ENCODE results near the gene SPDYE17.
"Not testable (repeated sequence)": the region's sequence is repeated elsewhere in the genome, so short reads cannot be mapped to it uniquely, and the experiment has no call there.

The SPDYE17 gene

DNA sequence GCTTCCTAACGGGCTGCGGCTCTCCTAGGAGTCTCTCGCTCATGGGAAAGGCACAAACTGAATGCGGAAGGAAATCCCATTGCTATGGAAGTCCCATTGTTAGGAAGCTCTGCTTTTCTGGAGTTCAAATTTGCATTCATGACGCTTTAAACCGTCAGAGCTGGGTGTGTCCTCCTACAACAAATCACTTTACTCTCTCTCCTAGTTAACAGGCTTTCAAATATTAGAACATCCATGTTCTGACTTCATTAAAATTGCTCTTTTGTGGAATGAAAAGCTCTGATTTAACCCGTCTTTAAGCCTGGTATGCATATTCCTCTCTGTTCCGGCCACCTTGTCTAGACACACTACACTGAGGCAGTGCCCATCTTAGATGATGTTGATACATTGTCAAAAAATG, at the start of gene SPDYE17:
Gene SPDYE17, minus strand, starts transcription at position 101 of the 400 bp plus-strand sequence. CDS start 1,791 bp downstream, outside the sequence.
- not testable (repeated sequence) for DNase-seq

DNA sequence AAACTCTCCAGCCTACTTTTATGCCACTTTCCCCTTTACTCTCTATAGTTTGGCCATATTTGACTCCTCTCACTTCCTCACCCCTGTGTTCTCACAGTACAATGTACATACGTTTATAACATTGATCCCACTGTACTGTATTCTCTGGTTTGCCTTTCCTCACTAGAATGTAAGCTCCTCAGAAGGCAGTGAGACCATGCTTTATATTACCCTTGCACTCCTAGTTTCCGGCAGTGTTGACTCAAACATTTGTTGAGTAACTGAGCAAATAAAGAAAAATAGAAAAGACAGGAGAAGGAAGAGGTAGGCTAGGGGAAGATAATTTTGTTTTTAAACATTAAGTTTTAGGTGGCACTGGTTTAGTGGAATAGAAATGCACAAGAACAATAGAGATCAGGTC, 48.1 kb upstream of the SPDYE17 start:
- not testable (repeated sequence) for DNase-seq

GRCh38 chr7:77079624-77080023, 47.5 kb upstream of the SPDYE17 start:
- DNase-seq, result not testable (repeated sequence)

DNA sequence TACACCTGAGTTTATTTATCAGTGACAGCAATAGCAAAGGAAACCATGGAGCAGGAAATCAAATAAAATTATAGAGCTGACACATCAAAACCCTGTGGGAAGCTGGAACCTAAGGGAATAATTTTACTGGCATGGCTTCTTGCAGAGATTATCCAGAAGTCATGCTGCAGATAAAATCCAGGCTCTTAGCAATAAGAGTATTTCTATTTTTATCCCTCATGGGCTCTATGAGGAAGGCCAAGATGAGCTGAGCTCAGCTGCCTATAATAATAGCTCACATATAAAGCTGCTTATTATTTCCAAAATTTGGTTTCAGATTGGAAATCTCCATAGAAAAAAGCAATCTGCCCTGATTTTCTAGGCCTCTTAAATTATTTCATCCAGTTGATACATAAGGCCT, 47.0 kb upstream of the SPDYE17 start:
- DNase-seq, result not testable (repeated sequence)

- DNase-seq, result not testable (repeated sequence)
Measured at GRCh38 chr7:77077060-77077459, 44.9 kb upstream of the SPDYE17 start.

DNA sequence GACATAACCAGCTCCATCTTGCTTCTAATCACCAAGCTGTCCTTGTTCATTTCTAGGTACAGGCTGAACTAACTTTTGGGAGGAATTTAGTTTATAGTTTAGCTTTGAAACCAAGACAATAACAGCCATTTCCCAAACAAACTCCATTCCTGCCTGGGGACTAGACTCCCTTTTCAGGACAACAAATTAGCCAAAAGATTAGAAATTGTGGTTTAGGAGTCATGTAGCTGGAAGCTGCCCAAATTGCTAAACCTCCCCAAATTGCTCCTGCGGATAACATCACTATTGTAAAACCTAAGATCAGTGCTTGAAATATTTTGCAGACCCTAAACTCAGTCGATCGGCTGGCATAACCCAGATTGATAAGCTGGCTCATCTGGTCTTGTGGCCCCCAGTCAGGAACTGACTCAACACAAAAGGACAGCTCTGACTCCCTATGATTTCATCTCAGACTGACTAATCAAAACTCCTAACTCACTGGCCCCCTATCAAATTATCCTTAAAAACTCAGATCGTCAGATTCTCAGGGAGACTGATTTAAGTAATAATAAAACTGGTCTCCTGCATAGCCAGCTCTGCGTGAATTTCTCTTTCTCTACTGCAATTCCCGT, 42.7 kb upstream of the SPDYE17 start:
- not testable (repeated sequence) for DNase-seq

DNA sequence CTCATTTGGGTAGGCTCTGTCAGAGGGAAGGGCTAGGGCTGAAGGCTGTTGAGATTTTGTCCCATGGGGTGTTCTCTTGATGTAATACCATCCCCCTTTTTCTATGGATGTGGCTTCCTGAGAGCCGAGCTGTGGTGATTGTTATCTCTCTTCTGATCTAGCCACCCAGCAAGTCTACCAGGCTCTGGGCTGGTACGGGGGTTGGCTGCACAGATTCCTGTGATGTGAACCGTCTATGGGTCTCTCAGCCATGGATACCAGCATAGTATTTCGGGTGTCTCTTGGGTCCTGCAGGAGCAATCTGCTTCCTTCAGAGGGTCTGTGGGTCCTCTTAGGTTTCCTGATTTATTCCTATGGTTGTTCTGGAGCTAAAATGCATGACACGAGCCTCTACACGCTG, 38.9 kb upstream of the SPDYE17 start:
- not testable (repeated sequence) for DNase-seq

GRCh38 chr7:77065869-77066268, 33.7 kb upstream of the SPDYE17 start:
- not testable (repeated sequence) for DNase-seq

- not testable (repeated sequence) for DNase-seq
Measured at GRCh38 chr7:77063732-77064131, 31.6 kb upstream of the SPDYE17 start.

DNA sequence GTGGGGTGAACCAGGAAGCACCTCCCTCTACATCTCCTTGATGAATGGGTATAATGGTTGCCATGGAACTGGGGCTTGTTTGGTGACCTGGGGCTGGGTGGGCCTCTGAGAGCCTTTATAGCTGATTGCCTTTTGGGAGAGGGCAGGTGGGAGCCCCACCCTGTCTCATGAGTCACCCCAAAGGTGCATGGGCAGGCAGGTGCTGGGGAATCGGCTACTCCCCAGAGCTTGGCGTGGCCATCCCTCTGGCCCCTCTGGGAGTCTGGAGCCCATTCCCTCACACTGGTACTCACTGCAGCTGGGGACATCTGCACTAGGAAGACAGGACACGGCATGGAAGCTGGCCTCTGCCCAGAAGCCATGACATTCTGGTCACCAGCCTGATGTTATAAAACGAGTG, 30.4 kb upstream of the SPDYE17 start, which contains the start of gene SPDYE18:
Gene SPDYE18, minus strand, starts transcription at position 2 of the 400 bp plus-strand sequence. CDS start 2,046 bp downstream, outside the sequence.
- not testable (repeated sequence) for DNase-seq

GRCh38 chr7:77026349-77026748, 5.8 kb downstream of the SPDYE17 start:
- DNase-seq, result not testable (repeated sequence)

- DNase-seq, result not testable (repeated sequence)
Measured at GRCh38 chr7:77010074-77010680, 22.0 kb downstream of the SPDYE17 start.

DNA sequence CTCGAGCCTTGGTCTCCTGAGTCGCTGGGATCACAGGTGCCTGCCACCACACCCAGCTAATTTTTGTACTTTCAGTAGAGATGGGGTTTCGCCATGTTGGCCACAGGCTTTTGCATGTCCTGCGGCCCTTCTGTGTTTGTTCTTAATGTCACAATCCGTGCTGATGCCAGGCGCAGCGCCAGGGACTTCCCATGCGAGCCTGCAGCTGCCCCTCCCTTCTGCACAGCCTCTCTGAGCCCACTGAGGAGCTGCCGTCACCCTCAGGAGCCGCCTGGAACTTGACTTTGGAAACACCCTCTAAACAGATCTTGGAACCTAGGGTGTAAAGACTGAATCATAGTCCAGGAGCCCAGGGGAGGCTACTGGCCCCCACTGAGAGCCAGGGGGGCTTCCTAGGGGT, 24.2 kb downstream of the SPDYE17 start:
- DNase-seq, result not testable (repeated sequence)

- not testable (repeated sequence) for DNase-seq
Measured at GRCh38 chr7:77006127-77007110, 25.7 kb downstream of the SPDYE17 start.

- DNase-seq, result not testable (repeated sequence)
Measured at GRCh38 chr7:77005461-77006057, 26.6 kb downstream of the SPDYE17 start.

DNA sequence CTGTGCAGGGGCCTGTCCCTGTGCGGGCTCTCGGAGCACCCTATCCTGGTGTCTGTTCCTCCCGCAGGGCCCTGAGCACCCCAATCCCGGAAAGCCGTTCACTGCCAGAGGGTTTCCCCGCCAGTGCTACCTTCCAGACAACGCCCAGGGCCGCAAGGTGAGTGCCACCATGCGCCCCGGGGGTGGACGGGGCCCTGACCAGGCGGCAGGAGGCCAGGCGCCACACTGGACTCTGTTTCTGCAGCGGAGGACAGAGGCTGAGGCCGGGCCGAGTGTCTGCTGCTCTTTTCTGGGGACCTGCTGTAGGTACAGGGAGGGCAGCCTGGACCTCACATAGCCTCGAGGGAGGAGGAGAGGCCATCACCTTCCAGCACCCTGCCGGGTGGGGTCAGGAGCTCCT, 28.0 kb downstream of the SPDYE17 start:
- DNase-seq, result not testable (repeated sequence)

GRCh38 chr7:77003241-77003640, 28.9 kb downstream of the SPDYE17 start:
- not testable (repeated sequence) for DNase-seq

DNA sequence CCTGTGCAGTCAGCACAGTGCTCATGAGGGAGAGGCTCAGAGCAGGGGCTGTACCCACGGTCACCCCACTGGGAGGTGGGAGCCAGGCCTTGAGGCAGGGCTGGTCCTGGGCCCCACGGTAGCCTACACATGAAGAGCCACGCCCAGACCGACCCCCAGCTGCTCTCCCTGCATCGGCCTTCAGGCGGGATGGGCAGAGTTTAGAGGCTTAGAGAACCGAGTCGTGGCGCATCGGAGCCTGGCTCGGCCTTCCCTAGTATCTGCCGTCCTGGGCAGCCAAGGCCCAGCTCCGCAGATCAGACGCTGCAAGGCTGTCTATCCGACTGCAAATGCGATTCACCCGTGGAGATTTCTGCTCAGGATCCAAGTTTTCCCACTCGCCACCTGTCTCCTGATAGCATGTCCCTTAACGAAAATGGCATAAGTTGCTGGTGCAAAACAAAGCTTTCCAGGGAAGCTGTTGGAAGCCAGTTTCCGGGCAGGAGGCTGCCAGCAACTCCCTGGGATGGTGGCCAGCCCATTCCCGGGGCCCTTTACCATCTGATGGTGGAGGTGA, 29.4 kb downstream of the SPDYE17 start:
- DNase-seq, result not testable (repeated sequence)

GRCh38 chr7:77002104-77002503, 30.1 kb downstream of the SPDYE17 start:
- not testable (repeated sequence) for DNase-seq

GRCh38 chr7:76999474-77000107, 32.6 kb downstream of the SPDYE17 start:
- not testable (repeated sequence) for DNase-seq

DNA sequence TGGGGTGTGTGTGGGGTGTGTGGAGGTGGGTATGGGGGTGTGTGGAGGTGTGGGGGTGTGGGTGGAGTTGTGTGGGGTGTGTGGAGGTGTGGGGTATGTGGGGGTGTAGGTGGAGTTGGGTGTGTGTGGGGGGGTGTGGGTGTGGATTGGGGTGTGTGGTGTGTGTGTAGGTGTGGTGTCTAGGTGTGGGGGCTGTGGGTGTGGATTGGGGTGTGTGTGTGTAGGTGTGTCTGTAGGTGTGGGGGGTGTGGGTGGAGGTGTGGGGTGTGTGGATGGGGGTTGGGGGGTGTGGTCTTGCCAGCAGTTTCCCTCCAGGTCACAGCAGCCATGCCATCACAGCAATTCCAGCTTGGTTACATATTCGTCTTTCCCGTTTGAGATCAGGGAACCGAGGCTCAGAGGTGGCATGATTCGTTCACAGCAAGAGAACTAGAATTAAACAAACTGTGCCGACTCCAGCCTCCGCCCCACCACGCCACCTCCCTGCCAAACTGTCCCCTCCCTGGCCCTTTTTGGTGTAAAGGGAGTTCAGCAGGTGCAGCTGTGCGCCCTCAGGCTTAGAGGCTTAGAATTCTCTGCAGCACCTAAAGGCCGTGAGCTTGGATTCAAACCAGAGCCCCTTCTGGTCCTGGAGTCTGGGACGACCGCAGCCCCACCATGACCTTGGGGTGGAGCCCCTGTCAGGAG, 33.3 kb downstream of the SPDYE17 start:
- not testable (repeated sequence) for DNase-seq
